GM12891 (cell line): ENCODE measurements around the gene ZNF697.

Experiments used
- DNase-seq: peaks from one replicate; pipeline ENCODE4 v3.0.0; 2011; ENCODE audit warnings: low spot score; ENCODE audit not compliant: insufficient read length
- FAIRE-seq: peaks from 2 replicates; lab custom pipeline; 2011; peaks lifted over from hg19 to GRCh38; lab: Jason Lieb, UNC
- PAX5 ChIP-seq: IDR thresholded peaks from 2 replicates; pipeline ENCODE4 v1.6.1; 2011; ENCODE audit warnings: low read length, moderate library complexity, mild to moderate bottlenecking; ENCODE audit not compliant: insufficient read depth, severe bottlenecking
- POLR2A ChIP-seq: IDR thresholded peaks from 2 replicates; pipeline ENCODE4 v1.6.1; 2011; ENCODE audit warnings: low read depth, low read length, control low read depth
- POLR2AphosphoS5 ChIP-seq: IDR thresholded peaks from 2 replicates; pipeline ENCODE4 v1.6.1; 2011; ENCODE audit warnings: low read depth, low read length, control low read depth
- POU2F2 ChIP-seq: IDR thresholded peaks from 2 replicates; pipeline ENCODE4 v1.6.1; 2011; ENCODE audit warnings: low read depth, mild to moderate bottlenecking, control low read depth, low read length, moderate library complexity
- SPI1 ChIP-seq: IDR thresholded peaks from 2 replicates; pipeline ENCODE4 v1.6.1; 2011; ENCODE audit warnings: low read depth, low read length, control low read depth
- TAF1 ChIP-seq: IDR thresholded peaks from 2 replicates; pipeline ENCODE4 v1.6.1; 2011; ENCODE audit warnings: low read depth, low read length, control low read depth

ZNF697 gene

DNA sequence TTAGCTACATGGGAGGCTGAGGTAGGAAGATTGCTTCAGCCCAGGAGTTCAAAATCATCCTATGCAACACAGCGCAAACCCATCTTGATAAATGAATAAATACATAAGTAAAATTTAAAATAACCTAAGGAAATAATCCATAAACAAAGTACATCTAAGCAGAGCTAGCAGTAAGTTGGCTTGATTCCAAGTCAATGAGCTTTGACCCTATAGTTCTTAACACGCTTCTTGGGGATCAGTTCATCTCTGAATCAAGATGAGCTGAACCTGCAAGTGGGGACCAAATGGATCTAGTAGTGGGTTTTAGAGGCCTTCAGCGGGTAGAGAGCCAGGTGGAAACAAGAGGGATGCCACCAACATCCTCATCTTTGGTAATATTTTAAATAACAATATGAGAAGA is 32.1 kb upstream of the ZNF697 start:
- TF ChIP-seq TAF1, result no peak
- TF ChIP-seq POLR2AphosphoS5, result no peak
- no peak for TF ChIP-seq SPI1
- TF ChIP-seq PAX5, result no peak
- no peak for TF ChIP-seq POLR2A
- TF ChIP-seq POU2F2, result no peak
- FAIRE-seq (no peak), DNase-seq (no peak)

DNA sequence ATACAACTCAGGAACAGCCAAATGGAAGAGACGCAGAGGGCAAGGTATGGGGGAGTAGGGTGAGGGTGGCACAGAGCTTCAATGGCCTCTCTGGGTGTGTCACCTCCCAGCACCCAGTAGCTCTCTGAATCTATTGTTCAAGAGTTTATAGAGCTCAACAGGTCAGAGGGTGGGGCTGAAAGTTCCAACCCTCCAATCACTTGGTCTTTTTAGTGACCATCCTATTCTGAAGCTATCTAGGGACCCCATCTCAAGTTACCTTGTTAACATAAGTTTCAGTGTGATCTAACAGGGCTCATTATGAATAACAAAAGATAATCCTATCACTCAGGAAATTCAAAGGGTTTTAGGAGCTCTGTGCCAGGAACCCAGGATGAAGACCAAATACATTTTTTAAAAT is 31.2 kb upstream of the ZNF697 start:
- FAIRE-seq (no peak), DNase-seq (no peak)
- no peak for TF ChIP-seq POLR2A
- no peak for TF ChIP-seq POU2F2
- TF ChIP-seq POLR2AphosphoS5, result no peak
- TF ChIP-seq TAF1, result no peak
- no peak for TF ChIP-seq PAX5
- TF ChIP-seq SPI1, result no peak

DNA sequence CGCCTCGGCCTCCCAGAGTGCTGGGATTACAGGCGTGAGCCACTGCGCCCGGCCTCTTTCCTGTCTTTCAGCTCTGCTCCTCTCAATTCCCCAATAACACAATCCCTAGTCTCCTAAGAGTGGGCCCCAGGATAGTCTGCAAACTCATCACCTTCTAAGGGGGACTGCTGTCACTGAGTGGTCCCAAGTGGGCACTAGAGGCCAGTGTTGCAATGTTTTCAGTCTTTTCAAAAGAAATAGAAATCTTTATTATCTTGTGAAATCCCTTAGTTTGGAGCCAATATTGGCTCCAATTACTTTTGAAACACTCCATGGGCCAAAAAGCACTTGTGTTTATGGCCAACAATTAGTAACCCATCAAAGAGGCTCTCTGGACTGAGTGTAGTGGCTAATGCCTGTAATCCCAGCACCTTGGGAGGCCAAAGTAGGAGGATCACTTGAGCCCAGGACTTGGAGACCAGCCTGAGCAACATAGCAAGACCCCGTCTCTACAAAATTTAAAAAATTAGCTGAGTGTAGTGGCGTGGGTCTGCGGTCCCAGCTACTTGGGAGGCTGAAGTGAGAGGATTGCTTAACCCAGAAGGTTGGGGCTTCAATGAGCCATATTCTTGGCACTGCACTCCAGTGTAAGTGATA is 28.6 kb upstream of the ZNF697 start:
- TF ChIP-seq POLR2AphosphoS5 (no peak), TAF1 (no peak), POU2F2 (no peak), PAX5 (no peak), POLR2A (no peak), SPI1 (no peak)
- DNase-seq, result no peak
- FAIRE-seq, result no peak

DNA sequence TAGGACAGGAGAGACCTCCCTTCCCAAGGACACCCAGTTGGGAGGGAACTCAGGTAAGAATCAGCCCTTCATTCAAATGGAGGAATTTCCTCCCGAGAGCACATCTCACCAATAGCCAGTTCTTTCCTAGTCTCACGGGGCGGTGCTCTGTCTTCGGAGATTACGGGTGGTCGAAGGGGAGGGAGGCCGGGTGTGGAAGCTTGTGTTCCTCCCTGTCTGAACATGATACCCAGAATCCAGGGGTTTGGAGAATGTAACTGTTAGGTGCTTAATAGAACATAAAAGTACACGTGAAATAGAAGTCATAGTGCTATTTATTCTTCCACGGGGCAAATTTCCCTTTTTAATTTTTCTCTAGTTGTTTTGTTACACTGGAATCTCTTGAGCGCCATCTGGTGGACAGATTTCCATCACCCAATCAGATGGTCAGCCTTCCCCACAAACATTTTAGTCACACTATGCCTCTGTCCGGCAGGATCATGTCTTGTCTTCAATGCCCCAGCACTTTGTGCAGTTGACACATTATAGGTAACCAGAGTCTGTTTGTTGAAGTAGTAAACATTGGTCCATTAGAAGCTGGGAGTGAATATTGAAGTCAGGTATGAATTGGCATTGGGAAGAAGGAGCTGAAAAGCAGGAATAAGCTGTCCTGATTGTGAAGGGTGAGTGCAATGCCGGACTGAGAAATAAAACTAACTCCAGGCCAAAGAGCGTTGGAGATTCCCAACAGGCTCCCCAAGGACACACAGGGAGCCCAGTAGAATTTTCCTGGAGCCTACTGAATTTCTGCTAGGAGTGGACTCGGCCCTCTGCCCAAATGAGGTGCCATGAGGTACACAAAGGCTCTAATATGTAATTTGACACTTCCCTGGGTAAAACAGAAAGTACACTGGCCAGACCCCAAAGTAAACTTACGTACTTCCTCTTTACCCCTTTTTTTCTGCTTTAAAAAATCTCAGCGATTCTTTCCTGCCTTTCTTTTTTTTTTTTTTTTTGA is 27.6 kb upstream of the ZNF697 start:
- TF ChIP-seq POU2F2 (no peak), POLR2AphosphoS5 (no peak), PAX5 (no peak), SPI1 (no peak), TAF1 (no peak), POLR2A (no peak)
- peak; percentile 68 for FAIRE-seq

DNA sequence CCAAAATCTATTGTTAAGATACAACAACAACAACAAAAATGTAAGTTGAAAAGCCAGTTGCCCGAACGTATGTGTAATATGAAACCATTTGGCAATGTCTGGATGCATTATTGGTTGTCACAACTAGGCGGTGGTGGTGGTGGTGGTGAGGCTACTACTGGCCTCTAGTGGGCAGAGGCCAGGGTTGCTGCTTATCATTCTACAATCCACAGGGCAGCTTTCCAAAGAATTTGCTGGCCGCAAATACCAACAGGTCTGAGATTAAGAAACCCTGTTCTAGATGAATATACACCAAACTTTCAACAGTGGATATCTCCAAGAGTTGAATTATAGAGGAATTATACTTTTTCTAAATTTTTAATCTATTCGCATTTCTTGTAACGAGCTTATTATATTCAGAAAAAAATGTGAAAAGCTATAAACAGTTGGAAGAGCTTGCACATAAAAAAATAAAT is 26.8 kb upstream of the ZNF697 start:
- DNase-seq (no peak), FAIRE-seq (no peak)
- TF ChIP-seq POU2F2 (no peak), PAX5 (no peak), TAF1 (no peak), POLR2AphosphoS5 (no peak), SPI1 (no peak), POLR2A (no peak)

More for the DNA sequence above, 27.6 kb upstream of the ZNF697 start:
- no peak for DNase-seq

DNA sequence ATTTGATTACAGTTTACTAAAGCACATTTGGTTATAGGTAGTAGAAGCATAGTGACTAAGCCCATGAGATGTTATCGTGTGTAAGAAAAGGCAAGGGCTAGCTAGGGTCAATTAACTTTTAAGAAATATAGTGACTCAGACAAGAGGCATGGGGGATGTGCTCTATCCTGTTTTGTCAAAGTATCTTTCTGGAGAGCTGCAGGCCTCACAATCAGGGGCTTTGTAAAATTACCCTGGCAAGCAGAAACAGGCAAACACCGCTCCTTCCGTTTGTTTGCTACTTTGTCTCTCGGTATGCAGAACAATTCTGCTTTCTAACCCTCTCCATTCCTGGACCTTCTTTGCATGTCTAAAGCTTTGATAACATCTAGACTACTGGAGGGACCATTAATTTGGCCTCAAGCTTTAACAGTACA is 26.1 kb upstream of the ZNF697 start:
- TF ChIP-seq POU2F2 (no peak), POLR2A (no peak), POLR2AphosphoS5 (no peak), TAF1 (no peak), PAX5 (no peak), SPI1 (no peak)

DNA sequence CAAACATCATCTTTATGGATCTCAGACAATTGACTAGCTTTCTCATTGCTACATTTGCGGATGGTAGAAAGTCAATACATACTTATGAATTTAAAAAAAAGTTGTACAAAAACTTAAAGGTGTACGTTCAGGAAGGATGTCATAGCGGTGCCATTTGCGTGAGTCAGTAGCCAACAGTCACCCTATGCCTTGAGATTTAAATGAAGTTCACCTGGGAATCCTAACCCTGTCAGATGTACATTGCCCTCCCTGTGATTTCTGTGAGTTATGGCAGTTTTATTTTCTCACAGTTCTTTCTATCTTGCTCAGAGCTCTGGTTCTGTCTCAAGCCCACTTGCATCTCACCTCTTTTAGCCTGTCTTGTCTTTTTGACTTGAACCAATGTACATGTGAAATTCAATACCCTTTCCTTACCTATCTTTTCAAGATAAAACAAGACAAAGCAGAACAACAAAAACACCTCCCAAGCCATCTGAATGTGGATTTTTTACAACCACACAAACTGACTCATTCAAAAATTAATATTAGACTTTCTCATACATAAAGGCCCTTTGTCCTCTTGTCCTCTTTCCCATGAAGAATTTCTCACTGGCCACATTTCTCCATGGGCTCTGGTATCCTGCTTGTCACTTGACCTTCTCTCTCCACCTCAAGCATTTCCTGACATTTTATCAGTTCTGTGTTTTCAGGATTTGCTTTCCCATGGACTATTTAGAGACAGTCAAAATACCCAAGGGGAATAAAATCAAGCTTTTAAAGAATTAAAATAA is 25.3 kb upstream of the ZNF697 start:
- TF ChIP-seq POU2F2, result no peak
- TF ChIP-seq POLR2AphosphoS5, result no peak
- TF ChIP-seq PAX5, result no peak
- no peak for TF ChIP-seq POLR2A
- TF ChIP-seq TAF1, result no peak
- no peak for TF ChIP-seq SPI1
- DNase-seq (no peak), FAIRE-seq (no peak)

More for the DNA sequence above, 26.1 kb upstream of the ZNF697 start:
- DNase-seq (no peak), FAIRE-seq (no peak)

DNA sequence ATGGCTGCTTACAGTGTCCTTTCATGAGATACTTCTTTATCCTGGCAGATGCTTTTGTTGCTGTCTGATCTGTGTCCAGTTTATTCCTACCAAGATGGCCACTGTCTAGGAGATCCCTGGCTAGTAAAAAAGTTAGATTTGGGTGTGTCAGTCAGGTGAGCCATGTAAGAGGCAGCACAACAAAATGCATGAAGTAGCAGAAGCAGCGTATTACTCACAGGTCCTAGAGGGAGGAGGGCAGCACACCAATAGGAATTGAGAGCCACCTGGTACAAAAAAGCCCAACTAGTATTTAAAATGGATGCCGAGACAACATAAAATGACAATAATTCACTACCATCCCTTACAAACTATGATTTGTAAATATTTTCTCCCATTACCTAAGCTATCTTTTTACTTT is 22.8 kb upstream of the ZNF697 start:
- FAIRE-seq, result no peak
- no peak for DNase-seq
- TF ChIP-seq POLR2A (no peak), PAX5 (no peak), POLR2AphosphoS5 (no peak), SPI1 (no peak), TAF1 (no peak), POU2F2 (no peak)
